ENCODE results near the gene LRRC42.

- no peak for TF ChIP-seq CTCF (IDR thresholded peaks at IDR 0.05)
- no peak for TF ChIP-seq POLR2A (IDR thresholded peaks at IDR 0.05)
Observed at GRCh38 chr1:53946252-53947171, at the start of gene LRRC42.

Data from breast epithelium (tissue), 3 donors.